LNCAP (cell line): Measurements from ENCODE around the gene KNG1.

ENCODE experiments used
- TF ChIP-seq, protein P1 (sequence below): fragments of 450-650 bp; IDR thresholded peaks from 2 replicates; pipeline ENCODE4 v1.5.1; 2017; ENCODE audit warnings: mild to moderate bottlenecking

Gene KNG1

DNA sequence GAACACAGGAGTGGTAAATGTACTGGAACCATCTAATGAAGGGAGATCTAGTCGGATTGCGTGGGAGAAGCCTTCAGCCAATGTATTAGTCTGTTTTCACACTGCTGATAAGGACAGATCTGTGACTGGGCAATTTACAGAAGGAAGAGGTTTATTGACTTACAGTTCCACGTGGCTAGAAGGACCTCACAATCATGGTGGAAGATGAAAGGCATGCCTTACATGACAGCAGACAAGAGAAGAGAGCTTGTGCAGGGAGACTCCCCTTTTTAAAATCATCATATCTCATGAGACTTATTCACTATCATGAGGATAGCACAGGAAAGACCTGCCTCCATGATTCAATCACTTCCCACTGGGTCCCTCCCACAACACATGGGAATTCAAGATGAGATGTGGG, 34.3 kb upstream of the KNG1 start:
- TF ChIP-seq, protein P1, sequence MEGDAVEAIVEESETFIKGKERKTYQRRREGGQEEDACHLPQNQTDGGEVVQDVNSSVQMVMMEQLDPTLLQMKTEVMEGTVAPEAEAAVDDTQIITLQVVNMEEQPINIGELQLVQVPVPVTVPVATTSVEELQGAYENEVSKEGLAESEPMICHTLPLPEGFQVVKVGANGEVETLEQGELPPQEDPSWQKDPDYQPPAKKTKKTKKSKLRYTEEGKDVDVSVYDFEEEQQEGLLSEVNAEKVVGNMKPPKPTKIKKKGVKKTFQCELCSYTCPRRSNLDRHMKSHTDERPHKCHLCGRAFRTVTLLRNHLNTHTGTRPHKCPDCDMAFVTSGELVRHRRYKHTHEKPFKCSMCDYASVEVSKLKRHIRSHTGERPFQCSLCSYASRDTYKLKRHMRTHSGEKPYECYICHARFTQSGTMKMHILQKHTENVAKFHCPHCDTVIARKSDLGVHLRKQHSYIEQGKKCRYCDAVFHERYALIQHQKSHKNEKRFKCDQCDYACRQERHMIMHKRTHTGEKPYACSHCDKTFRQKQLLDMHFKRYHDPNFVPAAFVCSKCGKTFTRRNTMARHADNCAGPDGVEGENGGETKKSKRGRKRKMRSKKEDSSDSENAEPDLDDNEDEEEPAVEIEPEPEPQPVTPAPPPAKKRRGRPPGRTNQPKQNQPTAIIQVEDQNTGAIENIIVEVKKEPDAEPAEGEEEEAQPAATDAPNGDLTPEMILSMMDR = no peak

DNA sequence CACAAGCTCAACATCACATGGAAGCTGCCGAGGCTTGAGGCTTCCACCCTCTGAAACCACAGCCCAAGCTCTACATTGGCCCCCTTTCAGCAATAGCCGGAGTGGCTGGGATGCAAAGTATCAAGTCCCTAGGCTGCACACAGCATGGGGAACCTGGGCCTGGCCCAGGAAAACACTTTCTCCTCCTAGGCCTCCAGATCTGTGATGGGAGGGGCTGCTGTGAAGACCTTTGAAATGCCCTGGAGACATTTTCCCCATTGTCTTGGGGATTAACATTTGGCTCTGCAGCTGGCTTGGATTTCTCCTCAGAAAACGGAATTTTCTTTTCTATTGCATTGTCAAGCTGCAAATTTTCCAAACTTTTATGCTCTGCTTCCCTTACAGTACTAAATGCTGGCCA, 33.2 kb upstream of the KNG1 start:
- TF ChIP-seq, protein P1 = no peak

DNA sequence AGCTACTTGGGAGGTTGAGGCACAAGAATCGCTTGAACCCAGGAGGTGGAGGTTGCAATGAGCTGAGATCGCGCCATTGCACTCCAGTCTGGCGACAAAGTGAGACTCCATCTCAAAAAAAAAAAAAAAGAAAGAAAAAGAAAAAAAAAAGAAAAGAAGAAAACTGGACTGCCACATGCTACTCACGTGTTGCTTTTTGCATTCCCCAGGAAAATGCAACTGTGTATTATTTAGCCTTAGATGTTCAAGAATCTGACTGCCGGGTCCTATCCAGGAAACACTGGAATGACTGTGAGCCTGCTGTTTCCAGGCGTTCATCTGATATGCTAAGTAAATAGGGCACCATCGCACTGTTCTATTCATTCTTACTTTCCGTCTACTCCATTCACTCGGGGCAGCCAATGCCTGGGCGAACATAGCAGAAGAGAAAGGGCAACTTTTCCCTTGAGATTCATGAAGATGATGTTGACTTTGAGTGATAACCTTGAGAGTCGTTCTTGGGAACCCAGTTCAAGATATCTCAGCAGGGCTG, 30.0 kb upstream of the KNG1 start:
- TF ChIP-seq, protein P1 = no peak

DNA sequence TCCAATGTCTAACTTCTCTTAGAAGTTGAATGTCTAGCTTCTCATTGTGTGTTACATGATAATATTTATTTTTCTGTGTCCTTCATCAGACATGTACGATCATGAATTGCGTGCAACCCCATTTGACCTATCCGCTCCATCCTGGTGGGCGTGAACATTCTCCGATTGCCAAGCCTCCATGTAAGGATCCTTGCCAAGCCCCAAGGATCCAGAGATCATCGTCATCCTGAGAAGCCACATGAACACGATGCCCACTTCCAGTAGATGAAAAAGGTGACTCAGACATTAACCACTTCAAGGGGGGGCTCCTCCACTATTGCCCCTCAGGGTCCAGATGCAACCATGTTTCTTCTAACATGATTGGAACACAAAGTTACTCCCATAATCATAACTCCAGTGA, 25.5 kb upstream of the KNG1 start:
- TF ChIP-seq, protein P1 = no peak

DNA sequence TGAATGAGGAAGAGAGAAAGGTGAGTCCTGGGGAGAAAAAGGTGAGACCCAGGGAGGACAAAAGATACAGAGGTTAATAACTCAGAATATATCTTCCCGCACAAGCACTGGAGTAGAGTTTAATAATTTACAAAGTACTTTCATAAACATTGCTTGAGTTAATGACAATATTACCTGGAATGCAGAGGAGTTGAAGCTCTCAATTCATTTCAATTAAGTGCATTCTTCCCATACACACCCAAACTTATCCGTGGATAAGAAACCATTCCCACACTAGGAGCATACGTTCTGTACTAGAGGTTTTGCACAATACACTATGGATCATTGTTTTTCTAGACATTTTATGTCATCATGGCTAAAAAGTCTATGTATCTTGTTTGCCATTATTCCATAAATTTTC, 23.3 kb upstream of the KNG1 start:
- TF ChIP-seq, protein P1 = no peak

DNA sequence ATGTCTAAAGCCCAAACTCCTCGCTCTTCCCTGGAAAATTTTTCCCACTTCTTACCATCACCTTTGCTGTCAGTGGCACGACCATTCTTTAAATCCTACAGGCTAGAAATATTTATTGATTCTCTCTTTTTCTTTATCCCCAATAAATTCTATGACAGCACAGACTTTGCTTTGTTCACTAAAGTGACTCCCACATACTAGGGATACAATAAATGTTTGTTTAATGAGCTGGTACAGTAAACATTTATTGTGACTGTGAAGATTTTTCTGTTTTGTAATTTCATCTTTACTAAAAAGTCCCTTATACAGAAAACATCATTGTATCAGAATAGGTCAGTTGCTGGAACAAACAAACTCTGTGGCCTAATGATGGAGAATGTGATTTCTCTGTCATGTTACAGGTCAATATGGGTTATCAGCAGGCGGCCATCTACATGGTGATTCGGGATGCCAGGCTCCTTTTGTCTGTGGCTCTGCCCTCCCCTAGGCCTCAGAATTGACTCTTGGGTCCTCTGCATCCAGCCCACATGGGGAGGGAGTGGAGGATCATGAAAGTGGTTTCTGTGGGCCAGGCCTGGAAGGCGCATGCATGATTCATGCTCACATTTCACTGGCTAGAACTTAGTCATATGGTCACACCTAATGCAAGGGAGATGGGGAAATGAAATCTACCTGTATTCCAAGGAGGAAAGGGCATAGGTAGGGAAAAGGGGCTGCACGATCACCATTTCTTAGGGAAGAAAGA, 22.7 kb upstream of the KNG1 start:
- TF ChIP-seq, protein P1 = no peak

DNA sequence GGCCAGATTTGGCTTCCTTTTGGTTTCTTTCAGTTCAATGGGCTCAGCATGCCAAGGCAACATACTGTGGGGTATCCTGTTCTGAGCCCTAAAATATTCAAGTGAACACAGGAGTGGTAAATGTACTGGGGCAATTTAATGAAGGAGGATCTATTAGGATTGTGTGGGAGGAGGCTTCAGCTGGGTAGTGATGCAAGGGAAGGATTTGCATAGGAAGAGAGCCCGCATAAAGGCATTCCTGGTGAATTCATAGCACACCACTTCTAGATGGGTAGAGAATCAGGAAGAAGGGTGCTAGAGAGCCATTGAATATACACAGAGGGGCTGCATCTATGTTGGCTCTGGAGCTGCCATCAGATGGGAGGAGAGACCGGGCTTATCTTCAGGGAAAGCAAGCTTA, 20.6 kb upstream of the KNG1 start:
- TF ChIP-seq, protein P1 = no peak

DNA sequence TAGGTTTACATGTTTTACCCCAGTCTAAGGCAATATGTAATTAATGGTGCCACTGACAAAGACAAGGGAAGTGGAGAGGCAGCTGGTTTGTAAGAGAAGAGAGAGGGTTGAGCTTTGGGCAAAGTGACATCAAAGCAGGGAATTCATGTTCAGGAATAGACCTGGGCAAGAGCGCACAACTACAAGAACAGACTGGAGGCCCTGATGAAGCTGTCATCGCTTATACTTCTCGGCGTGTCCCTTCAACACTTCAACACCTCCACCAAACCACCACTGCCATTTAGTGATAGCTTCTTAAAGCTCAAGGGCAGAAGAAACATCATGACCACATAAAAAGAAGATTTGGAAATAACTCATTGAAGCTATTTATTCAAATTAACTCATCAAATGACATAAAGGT, 19.6 kb upstream of the KNG1 start:
- TF ChIP-seq, protein P1 = no peak
